ENCODE results near the gene CLDN14.

The CLDN14 gene

DNA sequence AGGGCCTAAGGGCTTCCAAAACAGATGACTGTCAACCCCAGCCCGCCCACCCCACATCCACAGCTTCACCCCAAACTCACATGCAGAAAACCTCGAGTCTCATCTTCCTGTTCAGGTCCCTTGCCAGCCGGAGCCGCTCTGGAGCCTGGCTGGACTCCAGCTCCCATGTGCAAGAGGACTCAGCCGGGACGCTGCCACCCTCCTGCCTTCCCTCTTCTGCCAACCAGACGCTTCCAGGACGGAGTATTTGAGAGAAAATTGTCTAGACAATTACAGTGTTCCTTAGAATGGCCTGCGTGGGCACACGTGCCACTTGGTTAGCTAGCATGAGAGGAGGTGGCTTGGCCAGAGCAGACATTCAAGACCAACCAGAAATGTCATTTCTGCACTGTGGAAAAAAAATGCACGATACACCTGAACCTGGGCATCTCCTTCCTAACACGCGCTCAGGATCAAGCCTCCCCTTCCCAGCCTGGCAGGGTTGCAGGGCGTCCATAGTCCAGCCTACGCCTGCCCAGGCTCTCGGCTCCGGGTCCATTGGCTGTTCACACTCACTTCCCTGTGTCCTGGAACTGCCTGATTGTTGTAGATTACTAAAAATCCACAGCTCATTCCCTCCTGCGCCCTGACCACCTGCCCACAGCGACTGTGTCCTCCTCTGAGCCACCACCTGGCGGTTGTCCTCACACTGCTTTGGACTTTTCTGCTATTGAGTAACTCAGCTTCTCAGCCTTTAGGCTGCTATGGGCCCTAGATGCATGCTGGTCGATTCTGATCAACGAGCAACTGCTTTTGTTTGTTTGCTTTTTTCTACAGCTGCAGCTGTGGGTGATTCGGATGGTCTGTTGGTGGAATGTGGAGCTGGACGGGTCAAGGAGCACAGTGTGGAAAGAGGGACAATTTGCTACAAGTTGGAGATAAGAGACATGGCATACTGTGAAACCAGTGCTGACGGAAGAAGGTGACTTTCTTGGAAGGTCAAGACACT, at the start of gene CLDN14:
Gene CLDN14 (minus strand): TSS at position 708 of the 988 bp plus-strand sequence. CDS start 18,427 bp downstream, outside the sequence.
- no peak for DNase-seq (ENCODE audit: low read depth, low spot score)

DNA sequence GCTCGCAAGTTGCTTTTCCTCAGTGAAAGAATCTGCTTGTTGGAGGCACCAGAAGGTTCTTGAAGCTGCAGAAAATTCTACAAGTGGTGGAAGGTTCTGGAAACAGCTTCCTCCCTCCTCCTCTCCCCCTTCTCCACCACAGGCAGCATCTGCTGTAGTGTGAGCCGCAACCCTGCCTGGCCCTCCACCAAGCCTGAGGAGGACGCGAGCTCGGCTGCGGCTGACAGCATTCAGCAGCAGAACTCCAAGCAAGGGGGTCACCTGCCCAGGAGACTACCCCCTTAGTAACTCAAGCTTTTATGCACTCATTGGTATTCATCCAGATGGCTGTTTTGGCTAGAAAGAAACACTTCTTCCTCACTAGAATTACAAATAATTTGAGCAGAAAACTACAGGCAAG, 48.8 kb upstream of the CLDN14 start:
- DNase-seq (ENCODE audit: low read depth, low spot score) = no peak

GRCh38 chr21:36527317-36527716, 47.4 kb upstream of the CLDN14 start:
- DNase-seq (ENCODE audit: low read depth, low spot score) = no peak

GRCh38 chr21:36526104-36526503, 46.2 kb upstream of the CLDN14 start:
- no peak for DNase-seq (ENCODE audit: low read depth, low spot score)

DNA sequence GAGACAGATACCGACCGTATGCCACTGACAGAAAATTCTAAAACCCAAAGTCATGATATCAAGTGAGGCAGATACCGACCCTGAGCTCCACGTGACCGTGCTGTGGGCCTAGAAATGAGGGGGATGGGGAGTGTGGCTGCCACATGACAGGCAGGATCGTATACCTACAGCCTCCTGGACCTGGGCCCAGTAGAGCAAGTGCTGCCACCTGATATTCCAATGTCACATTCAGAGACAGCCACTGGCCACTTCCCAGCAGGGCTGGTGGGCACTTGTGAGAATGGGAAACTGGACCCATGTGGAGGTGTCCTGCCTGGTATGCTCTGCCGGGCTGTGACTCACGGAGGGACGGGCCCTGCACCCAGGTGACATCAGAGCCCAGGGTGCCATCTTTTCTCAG, 44.6 kb upstream of the CLDN14 start:
- no peak for DNase-seq (ENCODE audit: low read depth, low spot score)

DNA sequence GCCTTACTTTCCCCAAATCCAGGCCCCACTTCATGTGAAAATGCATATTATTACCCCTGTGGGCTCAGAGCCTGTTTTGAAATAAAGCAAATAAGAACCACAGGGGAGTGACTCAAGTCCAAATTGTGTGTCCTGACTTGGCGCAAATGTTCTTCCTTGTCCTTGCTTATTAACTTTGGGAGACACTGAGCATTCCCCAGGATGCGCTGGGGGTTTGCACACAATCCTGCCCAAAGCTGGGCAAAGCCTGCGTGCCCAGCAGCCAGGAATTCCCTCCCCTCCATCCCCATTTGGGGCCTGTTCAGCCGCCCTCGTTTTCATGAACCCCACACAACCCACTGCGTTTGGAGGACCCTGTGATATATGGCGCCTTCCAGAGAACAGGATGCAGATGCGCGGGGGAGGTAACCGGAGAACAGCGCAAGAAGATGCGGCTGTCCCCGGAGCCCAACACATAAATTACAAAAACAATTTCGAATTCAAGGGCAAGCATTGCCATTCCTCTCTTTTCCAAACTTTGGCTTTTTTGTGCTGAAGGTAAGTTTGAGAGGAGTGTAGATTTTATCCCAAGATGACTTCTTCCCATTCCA, 42.4 kb upstream of the CLDN14 start:
- no peak for DNase-seq (ENCODE audit: low read depth, low spot score)

DNA sequence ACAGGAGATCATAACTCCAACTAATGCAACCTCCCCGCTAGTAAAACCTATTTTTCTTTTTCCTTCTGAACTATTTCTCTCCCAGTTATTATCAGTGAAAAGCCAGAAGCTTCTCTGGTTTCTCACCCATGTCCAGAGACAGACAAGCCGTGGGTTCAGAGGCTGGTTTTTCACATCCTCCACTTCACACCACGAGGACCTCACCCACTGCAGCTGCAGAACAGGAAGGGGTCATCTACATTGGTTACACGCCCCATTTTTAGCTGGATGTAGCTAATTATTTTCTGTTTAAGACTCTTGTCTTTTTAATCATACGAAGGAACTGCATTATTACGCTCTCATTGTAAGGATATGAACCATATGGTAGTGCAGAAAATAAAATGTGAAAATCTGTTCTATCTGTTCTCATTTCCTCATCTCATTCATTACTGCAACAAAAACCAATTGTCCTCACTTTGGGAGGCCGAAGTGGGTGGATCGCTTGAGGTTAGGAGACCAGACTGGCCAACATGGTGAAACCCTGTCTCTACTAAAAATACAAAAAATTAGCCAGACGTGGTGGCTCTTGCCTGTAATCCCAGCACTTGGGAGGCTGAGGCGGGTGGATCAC, 39.1 kb upstream of the CLDN14 start:
- DNase-seq (ENCODE audit: low read depth, low spot score) = no peak

DNA sequence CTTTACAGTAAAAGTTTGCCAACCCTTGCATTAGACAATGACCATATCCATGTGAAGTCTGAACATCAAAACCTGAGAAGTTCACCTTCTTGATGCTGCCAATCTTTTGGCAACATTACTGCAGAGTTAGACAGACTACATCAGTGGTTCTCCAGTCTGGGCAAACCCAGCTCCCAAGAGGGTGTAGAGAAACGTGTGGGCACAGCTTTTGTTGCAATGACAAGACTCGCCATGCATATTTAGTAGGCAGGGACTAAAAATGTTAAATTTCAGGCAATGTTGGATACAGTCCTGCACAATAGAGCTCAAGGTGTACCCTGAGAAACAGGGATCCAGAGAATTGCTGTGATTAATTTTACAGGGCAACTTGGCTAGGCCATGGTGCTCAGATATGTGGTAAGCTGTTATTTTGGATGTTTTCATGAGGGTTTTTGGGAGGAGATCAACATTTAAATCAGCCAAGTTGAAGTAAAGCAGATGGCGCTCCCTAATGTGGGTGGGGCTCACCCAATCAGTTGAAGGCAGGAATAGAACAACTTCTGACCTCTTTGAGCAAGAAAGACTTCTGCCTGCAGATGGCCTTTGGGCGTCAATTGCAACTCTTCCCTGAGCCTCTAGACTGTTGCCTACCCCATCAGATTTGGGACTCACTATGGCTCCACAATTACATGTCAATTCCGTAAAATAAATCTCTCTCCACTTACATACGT, 37.6 kb upstream of the CLDN14 start:
- no peak for DNase-seq (ENCODE audit: low read depth, low spot score)

GRCh38 chr21:36516281-36516680, 36.4 kb upstream of the CLDN14 start:
- no peak for DNase-seq (ENCODE audit: low read depth, low spot score)

GRCh38 chr21:36513430-36513829, 33.5 kb upstream of the CLDN14 start:
- no peak for DNase-seq (ENCODE audit: low read depth, low spot score)

DNA sequence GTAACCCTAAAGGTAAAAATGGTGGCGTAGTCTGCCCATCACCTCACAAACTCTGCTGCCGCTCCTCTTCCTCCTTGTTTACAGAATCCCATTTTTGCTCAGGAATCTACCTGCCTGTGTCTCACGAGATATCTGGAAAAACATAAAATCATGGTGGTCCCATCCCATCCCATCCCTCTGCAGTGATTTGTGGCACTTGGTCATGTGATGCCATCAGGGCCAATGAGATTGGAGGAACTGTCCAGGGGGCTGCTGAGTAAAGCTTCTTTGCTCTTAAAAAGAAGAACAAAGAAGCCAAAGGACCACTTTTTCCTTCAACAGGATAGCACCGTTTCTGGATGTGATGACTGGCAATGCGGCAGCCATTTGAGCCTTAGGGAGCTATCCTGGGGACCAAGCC, 33.0 kb upstream of the CLDN14 start:
- no peak for DNase-seq (ENCODE audit: low read depth, low spot score)

- DNase-seq (ENCODE audit: low read depth, low spot score) = no peak
Measured at GRCh38 chr21:36511484-36512220, 31.7 kb upstream of the CLDN14 start.

DNA sequence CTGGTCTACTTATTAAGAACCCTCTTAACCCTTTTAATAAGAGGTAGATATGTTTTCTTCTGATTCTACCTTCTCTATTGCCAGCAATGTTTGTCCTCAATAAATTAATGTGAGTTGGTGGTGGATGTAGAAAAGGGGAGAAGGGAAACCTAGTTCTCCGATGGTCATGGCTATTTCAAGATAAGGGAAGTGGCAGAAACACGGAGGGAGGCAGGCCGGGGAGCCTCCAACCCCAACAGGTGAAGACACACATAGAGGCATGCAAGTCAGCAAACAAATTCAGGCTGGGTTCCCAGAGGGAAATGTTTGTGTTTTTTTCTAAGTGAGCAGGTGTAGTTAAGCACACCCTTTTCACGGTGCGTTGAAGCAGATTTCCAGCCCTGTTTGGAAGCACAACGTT, 31.0 kb upstream of the CLDN14 start:
- no peak for DNase-seq (ENCODE audit: low read depth, low spot score)

- DNase-seq (ENCODE audit: low read depth, low spot score) = no peak
Measured at GRCh38 chr21:36509973-36510664, 30.2 kb upstream of the CLDN14 start.

DNA sequence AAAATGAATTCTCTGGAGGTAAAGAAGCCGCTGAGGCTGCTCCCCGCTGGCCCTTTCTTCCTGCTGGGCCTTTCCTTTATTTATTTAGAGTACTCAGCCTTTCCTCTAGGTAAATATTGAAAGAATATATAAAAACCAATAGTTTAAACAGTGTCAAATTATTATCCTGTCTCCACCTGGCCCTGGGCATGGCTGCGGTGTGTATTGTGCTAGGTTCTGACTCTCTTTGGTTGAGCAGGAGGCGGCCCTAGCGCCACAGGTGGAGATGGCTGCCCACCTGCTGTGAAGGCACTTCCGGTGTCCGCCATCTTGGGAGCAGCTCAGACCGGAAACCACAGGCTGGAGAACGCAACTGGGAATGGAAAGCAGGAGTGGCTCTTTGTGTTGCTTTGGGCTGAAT, 29.0 kb upstream of the CLDN14 start:
- DNase-seq (ENCODE audit: low read depth, low spot score) = no peak

GRCh38 chr21:36507397-36508018, 27.6 kb upstream of the CLDN14 start:
- no peak for DNase-seq (ENCODE audit: low read depth, low spot score)

GRCh38 chr21:36506482-36506881, 26.6 kb upstream of the CLDN14 start:
- no peak for DNase-seq (ENCODE audit: low read depth, low spot score)

DNA sequence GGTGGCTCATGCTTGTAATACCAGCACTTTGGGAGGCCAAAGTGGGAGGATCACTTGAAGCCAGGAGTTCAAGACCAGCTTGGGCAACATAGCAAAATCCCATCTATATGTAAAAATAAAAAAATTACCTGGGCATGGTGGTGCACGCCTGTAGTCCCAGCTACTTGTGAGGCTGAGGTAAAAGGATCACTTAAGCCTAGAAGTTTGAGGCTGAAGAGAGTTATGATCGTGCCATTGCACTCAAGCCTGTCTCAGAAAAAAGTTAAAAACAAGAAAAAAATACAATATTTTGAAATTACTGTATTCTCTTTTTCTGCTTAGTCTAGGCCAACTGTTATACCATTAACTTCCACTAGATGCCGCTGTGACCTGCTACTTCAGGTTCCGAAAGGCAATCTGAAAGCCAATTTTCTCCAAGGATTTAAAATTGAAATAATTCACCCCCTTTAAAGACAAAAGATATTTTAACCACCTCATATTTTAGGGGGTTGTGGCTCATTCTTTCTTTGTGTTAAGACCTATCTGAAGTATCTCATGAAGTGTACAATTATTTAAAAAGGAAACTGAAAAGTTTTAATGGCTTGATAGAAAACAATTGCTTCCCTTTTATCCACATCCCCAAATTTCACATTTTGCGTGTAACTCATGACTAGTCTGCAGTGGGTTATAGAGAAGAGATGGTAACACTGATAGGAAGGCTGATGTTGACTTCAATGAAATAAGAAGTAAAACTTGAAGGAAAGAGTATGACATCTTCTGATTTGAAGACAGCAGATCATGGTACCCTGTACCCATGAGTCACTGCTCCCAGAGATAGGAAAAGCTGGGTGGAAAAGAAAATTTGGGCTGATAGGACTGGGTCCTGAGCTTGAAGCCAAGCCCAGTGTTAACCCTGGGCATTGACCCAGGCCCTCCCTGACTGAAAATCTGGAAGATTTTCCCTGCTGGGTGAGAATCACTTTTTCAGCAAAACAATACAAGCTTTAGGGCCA, 24.4 kb upstream of the CLDN14 start:
- DNase-seq (ENCODE audit: low read depth, low spot score) = no peak

- no peak for DNase-seq (ENCODE audit: low read depth, low spot score)
Measured at GRCh38 chr21:36502365-36502764, 22.4 kb upstream of the CLDN14 start.
